ENCODE data around the gene VPS13D.

Gene VPS13D

DNA sequence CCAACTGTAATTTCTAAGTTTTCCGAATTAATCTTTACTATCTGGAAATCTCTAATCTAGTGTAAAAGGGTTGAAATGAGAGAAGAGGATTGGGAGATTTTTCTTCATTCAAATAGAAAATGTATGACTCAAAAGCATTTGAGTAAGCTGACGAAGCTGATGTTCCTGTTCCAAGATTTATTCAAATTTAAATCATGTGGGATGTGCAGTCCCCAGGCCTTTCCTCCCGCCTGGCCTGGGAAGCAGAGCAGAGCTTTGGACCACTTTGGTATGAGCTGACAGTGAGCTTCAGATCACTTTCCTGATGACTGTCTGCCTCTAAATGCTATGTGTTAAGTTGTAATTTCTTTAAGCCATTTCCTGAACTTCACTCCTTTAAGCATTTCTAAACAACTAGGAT, 196.2 kb downstream of the VPS13D start:
- no peak for DNase-seq (ENCODE audit: low read depth in 3 of 3)

DNA sequence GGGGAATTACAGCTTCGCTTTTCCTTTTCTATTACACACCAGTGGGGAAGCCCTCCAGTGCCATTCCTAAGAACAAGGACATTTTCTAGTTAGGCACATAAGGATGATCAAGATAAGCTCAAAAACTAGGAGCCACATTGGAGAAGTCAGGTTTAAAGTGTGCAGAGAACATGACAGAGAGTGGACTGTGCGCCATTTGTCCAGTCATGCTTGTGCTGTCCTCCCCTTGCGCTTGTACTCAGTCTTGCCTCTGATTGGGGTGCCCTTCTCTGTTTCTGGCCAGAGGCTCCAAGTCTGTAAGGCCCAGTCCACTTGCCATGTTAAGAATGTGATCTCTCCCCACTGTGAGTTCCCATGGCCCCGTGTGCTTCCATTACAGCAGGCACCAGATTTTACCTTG, 198.5 kb downstream of the VPS13D start:
- no peak for DNase-seq (ENCODE audit: low read depth in 3 of 3)

- no peak for DNase-seq (ENCODE audit: low read depth in 3 of 3)
Observed at GRCh38 chr1:12430525-12430924, 200.7 kb downstream of the VPS13D start.

DNA sequence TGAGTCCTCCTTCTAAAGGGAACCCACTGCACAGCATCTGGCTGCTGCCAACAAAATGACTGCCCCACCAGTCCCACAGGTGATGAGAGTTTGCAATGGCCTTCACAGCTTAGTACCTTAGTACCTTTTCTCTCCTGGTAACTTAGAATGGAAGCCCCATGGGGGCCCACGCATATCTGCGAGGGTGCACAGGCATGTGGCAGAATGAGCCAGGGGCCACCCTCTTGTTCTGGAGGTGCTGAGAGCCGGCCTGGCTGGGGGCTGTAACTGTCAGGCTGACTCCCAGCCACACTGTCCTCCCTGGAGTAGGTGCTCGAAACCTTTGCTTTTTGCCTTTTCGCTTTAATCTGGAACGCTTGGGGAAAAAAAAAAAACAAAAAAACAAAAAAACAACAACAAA, 203.1 kb downstream of the VPS13D start:
- no peak for DNase-seq (ENCODE audit: low read depth in 3 of 3)

DNA sequence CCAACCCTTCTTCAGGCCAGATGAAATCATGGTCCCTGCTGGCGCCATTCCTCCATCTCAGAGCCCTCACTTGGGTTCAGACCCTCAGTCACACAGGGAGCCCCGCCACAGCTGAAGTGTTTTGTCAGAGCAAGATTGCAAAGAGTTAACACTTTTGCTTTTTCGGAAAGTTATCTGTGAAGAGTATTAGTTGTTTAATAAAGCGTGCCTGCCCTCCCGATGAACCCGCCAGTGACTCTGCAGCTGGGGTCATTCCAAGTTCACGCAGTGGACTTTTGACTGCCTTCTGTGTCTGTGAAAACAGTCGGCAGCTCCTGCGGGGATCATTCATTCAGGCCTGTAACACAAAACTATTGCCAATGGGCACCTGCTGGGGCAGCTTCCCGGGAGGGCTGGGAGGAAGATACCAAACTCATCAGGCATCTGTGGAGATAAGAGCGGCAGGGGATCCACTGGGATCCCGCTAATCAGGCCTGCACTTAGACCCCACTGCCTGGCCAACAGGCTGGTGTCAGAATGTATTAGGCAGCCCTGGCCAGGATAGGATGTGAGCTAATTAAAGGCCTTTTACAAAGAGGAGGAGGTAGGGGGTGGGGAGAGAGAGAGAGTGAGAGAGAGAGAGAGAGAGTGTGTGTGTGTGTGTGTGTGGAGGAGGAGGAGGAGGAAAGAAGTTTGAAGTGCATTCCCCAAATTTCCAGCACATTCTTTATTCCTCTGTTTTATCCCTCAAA, 203.7 kb downstream of the VPS13D start:
- no peak for DNase-seq (ENCODE audit: low read depth in 3 of 3)

GRCh38 chr1:12434174-12434573, 204.3 kb downstream of the VPS13D start:
- DNase-seq (ENCODE audit: low read depth in 3 of 3) = peak in 2 of 3 donors; percentile 44 to 64

DNA sequence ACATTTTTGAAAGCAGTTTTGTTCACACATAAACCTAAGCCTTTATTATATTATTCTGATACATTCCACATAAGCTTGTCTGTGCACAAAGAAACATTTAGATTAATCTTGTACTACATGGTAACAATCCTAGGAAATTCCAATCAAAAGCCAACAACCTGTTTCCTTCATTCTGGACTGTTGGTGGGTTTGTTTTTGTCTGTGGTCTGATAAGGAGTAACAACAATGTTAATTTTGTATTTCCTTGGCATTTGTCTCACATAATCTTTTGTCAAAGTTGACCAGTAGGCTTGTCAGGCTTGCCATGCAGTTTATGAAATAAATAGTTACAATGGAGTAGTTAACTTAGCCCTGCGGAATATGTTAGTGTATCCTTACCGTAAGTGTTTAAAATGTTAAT, 204.9 kb downstream of the VPS13D start:
- no peak for DNase-seq (ENCODE audit: low read depth in 3 of 3)

GRCh38 chr1:12435639-12436344, 206.0 kb downstream of the VPS13D start:
- DNase-seq (ENCODE audit: low read depth in 3 of 3) = peak in 1 of 3 donors; percentile 45

DNA sequence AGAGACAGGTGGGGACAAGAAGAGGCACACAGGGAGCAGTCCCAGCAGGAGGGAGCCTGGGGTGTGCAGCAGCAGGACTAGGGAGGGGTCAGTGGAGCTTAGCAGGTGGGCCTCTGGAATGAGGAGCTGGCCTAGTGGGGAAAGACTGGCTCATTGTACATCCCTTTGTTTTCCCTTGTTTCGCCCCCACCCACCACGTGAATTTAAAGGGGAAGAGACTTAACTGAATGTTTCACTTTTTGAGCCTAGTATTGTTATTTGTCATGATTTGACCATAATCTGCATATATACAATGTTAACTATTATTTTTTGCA, 206.5 kb downstream of the VPS13D start:
- no peak for DNase-seq (ENCODE audit: low read depth in 3 of 3)

DNA sequence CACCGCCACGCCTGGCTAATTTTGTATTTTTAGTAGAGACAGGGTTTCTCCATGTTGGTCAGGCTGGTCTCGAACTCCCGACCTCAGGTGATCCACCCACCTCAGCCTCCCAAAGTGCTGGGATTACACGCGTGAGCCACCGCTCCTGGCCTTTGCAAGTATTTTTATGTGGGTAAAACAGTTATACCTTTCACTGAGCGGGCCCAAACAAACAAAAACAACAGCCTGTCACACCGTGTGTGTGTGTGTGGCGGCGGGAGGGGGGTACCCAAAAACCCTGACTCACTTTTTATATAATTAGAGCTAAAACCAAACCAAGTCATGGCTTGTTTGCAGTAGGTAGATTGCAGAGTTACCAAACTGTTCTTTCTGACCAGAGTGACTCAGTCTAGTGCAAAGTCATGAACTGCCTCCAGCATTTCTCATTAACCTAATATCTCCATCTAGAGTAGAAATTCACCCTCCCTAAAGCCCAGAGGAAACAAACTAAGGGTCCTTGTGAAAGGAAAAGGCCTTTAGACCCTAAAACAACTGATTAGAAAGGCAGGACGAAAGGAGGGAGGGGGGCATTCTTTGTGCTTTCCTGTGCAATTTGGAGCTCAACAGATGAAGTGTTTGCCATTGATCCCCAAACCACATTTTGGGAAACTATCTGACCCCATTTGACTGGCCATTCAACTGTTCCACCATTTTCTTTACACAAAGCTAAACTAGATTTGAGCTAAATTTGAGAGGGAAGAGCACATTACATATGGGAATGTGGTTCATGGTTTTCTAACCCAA, 207.2 kb downstream of the VPS13D start:
- no peak for DNase-seq (ENCODE audit: low read depth in 3 of 3)

- no peak for DNase-seq (ENCODE audit: low read depth in 3 of 3)
Observed at GRCh38 chr1:12437629-12438028, 207.8 kb downstream of the VPS13D start.

DNA sequence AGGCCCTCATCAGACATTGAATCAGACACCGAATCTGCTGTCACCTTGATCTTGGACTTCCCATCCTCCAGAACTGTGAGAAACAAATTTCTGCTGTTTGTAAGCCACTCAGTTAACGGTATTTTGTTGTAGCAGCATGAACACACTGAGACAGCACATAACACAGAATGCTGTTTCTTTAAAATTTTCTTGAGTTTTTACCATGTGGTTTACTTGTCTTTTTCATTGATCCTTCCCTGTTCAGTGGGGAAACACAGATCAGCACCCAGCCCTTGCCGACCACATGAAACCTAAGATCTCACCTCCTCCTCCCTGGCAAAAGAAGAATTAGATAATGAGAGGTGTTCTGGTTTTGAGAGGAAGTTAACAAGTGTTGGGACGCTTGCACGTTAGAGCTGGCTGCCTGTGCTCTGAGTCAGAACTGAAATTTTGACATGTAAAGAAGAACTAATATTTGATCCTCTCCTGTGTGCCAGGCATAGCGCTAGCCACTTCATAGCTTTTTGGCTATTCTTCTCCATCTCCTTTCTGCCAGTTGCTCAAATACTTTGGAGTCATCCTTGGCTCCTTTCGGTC, 208.6 kb downstream of the VPS13D start:
- DNase-seq (ENCODE audit: low read depth in 3 of 3) = no peak

DNA sequence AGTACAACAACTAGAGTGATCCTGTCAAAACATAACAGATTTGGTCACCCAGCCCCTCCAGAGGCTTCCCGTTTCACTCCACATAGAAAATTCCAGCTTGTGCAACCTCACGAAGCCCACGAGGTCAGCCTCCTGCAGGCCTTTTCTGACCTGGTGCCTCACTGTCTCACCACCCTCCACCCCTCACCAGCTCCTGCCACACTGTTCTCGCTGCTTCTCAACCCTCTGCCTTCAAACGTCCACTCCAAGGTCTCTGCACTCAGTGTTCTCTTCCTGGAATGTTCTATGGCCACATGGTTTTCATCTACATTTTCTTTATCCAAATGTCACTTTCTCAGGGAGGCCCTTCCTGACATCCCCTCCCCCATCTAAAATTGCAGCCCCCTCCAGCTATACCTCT, 209.2 kb downstream of the VPS13D start:
- DNase-seq (ENCODE audit: low read depth in 3 of 3) = no peak

DNA sequence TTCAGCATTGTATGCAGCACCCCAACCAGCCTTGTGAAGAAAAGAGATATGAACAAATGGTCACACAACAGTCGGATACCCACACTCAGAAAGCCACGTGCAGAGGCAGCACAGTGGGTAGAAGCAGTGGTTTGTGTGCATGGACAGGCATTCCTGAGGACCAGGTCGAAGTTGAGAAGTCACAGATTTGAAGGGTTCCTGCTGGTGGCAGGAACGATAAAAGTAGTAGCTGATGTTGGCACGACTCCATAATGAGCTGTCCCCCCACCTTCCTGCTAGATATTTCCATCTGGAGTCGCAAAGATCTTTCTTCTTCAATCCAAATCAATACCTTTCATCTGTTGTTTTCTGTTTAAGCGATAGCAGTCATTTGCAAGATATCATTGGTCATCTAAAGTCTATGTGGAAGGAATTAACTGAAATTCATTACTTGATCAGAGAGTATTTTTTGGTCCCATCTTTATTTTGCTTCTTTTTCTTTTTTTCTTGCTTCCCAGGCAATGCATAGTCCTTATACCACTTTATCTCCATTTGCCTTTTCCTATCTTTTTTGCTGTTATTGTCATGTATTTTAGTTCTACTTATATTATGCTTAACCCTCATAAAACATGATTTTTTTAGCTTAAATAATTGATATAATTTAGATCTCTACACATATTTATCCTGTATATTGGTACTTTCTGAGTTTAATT, 211.7 kb downstream of the VPS13D start:
- no peak for DNase-seq (ENCODE audit: low read depth in 3 of 3)

DNA sequence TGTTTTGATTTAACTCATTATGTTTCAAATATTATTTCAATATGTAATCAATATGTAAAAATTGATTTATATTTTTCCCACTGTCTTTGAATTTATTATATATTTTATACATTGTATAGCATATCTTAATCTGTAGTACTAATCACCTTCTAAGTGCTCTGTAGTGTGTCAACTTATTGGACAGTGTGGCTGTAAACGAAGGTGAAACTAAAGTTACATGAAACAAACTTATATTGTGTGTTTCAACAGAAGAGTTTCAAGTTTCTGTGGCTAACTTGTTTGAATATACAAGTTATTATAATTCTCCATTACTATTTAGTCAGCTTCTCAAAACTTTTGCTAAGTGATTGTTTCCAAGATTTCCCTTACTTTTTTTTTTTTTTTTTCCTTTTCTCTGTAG, 212.4 kb downstream of the VPS13D start:
- DNase-seq (ENCODE audit: low read depth in 3 of 3) = no peak

DNA sequence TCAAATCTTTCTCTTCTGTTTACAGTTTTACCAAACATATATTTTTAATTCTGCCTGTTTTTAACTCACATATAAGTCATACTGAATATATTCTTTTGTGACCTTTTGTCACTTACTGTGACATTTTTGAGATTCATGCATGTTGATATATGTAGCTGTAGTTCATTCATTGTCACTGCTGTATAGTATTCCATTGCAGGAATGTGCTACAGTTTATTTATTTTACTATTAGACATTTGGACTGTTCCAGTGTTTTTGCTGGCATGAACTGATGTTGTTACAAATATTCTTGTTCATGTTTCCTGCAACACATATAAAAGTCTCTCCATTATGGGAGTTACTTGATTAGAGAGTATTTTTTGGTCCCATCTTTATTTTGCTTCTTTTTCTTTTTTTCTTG, 213.3 kb downstream of the VPS13D start:
- DNase-seq (ENCODE audit: low read depth in 3 of 3) = no peak

DNA sequence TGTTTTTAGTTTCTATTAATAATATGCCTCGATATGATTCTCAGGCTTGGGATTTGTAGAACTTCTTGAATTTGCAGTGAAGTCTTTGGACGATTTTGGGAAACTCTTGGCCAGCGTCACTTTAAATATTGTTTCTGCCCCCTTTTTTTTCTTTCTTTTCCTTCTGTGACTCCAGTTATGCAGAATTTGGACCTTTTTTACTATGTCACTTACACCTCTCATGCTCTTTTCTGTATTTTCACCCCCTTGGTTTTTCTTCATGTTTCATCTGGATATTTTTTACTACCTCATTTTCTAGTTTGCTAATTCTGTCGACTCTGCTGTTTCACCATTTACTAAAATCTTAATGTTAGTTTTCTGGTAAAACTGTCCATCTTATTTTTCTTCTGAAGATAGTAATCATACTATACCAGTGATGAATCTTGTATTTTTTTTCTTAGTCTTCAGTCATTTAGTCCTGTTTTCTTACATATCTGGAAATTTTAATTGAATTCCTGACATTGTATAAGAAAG, 214.6 kb downstream of the VPS13D start:
- DNase-seq (ENCODE audit: low read depth in 3 of 3) = no peak

DNA sequence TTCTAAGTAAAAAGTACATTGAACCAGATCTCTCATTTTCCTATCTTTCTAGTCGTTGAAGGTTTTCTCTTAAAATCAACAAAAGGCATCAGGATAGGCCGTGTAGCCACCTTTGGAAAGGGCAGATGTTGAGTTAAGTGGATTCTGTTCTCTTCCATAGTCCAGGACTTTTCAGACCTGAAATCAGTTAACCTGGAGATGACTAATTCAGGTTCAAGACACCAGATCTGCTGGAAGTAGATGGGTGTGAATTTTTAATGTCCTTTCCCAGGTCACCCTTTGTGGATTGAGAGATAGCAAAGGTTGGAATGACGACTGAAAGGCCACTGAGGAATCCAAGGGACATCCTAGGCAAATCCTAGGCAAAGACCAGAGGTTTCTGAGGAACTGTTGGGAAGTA, 215.4 kb downstream of the VPS13D start:
- DNase-seq (ENCODE audit: low read depth in 3 of 3) = no peak

GRCh38 chr1:12446593-12446992, 216.8 kb downstream of the VPS13D start:
- DNase-seq (ENCODE audit: low read depth in 3 of 3) = no peak

- no peak for DNase-seq (ENCODE audit: low read depth in 3 of 3)
Observed at GRCh38 chr1:12447307-12447706, 217.5 kb downstream of the VPS13D start.

- DNase-seq (ENCODE audit: low read depth in 3 of 3) = no peak
Observed at GRCh38 chr1:12447849-12448312, 218.1 kb downstream of the VPS13D start.

DNA sequence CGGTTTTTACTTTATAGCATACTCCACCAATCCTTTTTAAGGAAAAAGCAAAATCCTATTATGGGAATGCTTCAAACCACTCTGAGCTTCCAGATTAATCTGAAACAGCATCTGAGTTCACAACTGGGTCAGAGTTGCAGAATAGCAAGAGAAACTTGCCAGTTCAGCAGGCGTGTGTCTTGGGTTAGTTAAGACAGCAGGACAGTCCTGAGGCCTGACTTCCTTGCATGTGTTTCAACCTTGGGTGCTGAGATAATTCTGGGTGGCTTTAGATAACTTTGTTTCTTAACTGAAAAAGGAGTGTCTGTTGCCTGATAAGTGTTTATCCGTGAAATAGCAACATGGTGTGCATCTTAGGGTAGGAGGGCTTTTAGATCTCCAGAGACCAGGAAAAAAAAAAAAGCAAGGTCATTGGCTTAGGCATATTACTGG, 218.9 kb downstream of the VPS13D start:
- DNase-seq (ENCODE audit: low read depth in 3 of 3) = no peak

All from stimulated activated CD4-positive, alpha-beta T cell treated with anti-CD3 and anti-CD28 coated beads, TNF-alpha, amount 100 ng/mL, for 48 hours (primary cell).